ENCODE measurements around the gene BIRC7. TPM values are rescaled to one million over a fixed set of nuclear protein-coding genes. Genes with fewer than 3 reads are reported as not detected.

The BIRC7 gene
- polyA plus RNA-seq, 3 donors, result 0.21 TPM; not detected in 2

DNA sequence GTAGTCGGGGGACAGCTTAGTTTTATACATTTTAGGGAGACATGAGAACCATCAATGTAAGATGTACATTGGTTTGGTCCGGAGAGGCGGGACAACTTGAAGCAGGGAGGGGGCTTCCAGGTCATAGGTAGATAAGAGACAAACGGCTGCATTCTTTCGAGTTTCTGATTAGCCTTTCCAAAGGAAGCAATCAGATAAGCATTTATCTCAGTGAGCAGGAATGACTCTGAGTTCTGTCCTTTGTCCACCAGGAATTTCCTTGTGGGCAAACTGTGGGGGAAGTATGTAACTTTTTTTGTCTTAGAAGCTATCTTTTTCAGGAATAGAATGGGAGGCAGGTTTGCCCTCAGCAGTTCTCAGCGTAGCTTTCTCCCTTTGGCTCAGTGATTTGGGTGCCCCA lies 21.2 kb upstream of the BIRC7 start:
- Mint-ChIP-seq H3K4me3 (peak overlapping the region; percentile 91 to 93), H3K27ac (peak overlapping the region in 3 of 7 donors; percentile 20 to 94 (median 44)), H3K36me3 (peaks cover 38 to 49% of the 10 kb centered on the region in 2 donors), H3K27me3 (ENCODE audit: low read depth in 3 of 3) (peaks cover 0 to 2% (median 2%) of the 10 kb centered on the region in 3 donors), H3K9me3 (no peaks in the 10 kb centered on the region), H3K4me1 (peaks cover 24% of the 10 kb centered on the region)
- H4K20me1 ChIP-seq (ENCODE audit: insufficient read depth, low read length), result peaks cover 58% of the 10 kb centered on the region
- no peak overlapping the region for H3K9ac ChIP-seq (ENCODE audit: insufficient read depth, low read length, poor library complexity, severe bottlenecking)
- H3K4me1 ChIP-seq (ENCODE audit: control insufficient read depth in 1 of 2, insufficient read depth in 2 of 2, low read length in 2 of 2), result peaks cover 15 to 19% of the 10 kb centered on the region in 2 donors
- WGBS (ENCODE audit: insufficient coverage), result 81% methylated on average over 2 of the region's 6 CpGs
- TF ChIP-seq, protein P1, sequence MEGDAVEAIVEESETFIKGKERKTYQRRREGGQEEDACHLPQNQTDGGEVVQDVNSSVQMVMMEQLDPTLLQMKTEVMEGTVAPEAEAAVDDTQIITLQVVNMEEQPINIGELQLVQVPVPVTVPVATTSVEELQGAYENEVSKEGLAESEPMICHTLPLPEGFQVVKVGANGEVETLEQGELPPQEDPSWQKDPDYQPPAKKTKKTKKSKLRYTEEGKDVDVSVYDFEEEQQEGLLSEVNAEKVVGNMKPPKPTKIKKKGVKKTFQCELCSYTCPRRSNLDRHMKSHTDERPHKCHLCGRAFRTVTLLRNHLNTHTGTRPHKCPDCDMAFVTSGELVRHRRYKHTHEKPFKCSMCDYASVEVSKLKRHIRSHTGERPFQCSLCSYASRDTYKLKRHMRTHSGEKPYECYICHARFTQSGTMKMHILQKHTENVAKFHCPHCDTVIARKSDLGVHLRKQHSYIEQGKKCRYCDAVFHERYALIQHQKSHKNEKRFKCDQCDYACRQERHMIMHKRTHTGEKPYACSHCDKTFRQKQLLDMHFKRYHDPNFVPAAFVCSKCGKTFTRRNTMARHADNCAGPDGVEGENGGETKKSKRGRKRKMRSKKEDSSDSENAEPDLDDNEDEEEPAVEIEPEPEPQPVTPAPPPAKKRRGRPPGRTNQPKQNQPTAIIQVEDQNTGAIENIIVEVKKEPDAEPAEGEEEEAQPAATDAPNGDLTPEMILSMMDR (IDR thresholded peaks at IDR 0.05), result no peak
- H3K4me2 ChIP-seq (replicated peaks; ENCODE audit: extremely low read depth, low read length, poor library complexity, severe bottlenecking), result peak overlapping the region; percentile 92
- peaks cover 39 to 52% of the 10 kb centered on the region in 2 donors for H3K36me3 ChIP-seq (replicated peaks in 1 of 2; ENCODE audit: control insufficient read depth in 1 of 2, insufficient read depth in 2 of 2, low read length in 2 of 2)
- H3K4me3 ChIP-seq (replicated peaks in 1 of 3; ENCODE audit: low read depth in 2 of 3, low read length in 3 of 3), result peak overlapping the region in 1 of 3 experiments; percentile 85
- peak overlapping the region in 1 of 2 donors; percentile 86 for H3K27ac ChIP-seq (ENCODE audit: low read depth in 1 of 2, low read length in 2 of 2)
- H3K79me2 ChIP-seq (ENCODE audit: insufficient read depth, low read length), result peaks cover 62% of the 10 kb centered on the region
- no peak overlapping the region for H2AFZ ChIP-seq (ENCODE audit: insufficient read depth, low read depth, low read length, poor library complexity, severe bottlenecking)
- no peak for DNase-seq
- H3K27me3 ChIP-seq (ENCODE audit: control insufficient read depth in 2 of 2, insufficient read depth in 2 of 2, low read length in 2 of 2), result no peaks in the 10 kb centered on the region
- intact Hi-C loops (cut with micrococcal nuclease), result loop anchor here in 1 of 2 donors (10.0 kb wide), 1 partner anchor 280 kb away; the partner anchor contains the start of gene GID8
- no peaks in the 10 kb centered on the region for H3K9me3 ChIP-seq (replicated peaks in 1 of 2; ENCODE audit: control insufficient read depth in 1 of 2, insufficient read depth in 1 of 2, low read length in 2 of 2)

DNA sequence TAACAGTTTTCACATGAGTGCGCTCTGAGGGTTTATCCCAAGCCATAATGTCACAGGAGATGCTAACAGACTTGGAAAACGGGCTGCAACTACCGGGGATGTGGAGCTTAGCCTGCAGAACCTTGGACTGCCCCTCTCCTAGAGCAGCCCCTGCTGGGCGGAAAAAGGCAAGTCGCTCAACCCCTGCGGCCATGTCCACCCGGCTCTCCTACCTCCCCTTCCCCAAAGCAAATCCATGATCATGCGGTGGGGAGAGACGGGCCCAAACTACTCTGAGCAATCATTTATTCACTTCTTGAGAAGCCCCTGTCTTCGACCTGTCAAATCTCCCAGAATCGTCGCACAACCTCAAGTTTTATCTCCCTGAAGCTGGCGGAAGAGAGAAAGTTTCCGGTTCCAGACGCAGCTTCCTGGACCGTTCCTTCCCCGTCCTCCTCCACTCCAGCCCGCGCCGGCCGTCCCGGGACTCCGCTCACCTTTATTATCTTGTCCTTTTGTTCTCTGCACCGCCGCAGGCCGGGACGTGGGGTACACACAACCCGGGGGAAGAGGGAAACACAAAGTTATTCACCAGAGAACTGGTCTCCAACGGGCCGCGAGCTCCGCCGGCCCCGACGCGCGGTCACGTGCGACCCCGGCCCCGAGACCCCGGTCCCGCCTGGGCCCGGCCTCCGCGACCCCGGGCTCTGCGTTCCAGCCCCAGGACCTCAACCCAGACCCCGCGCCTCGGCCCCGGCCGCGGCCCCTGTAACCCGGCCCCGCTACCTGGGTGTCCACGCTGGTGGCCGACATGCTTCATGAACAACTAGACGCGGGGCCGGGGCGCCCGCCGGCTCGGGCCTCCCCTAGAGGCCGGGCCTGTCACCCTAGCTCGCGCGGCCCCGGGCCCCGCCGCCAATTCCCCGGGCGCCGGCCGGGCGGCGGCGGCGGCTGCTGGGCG lies 20.3 kb upstream of the BIRC7 start:
- TF ChIP-seq, protein P1 (IDR thresholded peaks at IDR 0.05), result no peak
- Histone ChIP-seq H3K79me2 (ENCODE audit: insufficient read depth, low read length) (peaks cover 54% of the 10 kb centered on the region), H4K20me1 (ENCODE audit: insufficient read depth, low read length) (peaks cover 49% of the 10 kb centered on the region), H3K36me3 (replicated peaks in 1 of 2; ENCODE audit: control insufficient read depth in 1 of 2, insufficient read depth in 2 of 2, low read length in 2 of 2) (peaks cover 30 to 43% of the 10 kb centered on the region in 2 donors), H3K4me2 (replicated peaks; ENCODE audit: extremely low read depth, low read length, poor library complexity, severe bottlenecking) (peak overlapping the region; percentile 92), H3K9ac (ENCODE audit: insufficient read depth, low read length, poor library complexity, severe bottlenecking) (peak overlapping the region; percentile 90), H3K4me1 (ENCODE audit: control insufficient read depth in 1 of 2, insufficient read depth in 2 of 2, low read length in 2 of 2) (peaks cover 15 to 19% of the 10 kb centered on the region in 2 donors), H3K4me3 (replicated peaks in 1 of 3; ENCODE audit: low read depth in 2 of 3, low read length in 3 of 3) (peak overlapping the region; percentile 69 to 89 (median 85)), H2AFZ (ENCODE audit: insufficient read depth, low read depth, low read length, poor library complexity, severe bottlenecking) (peak overlapping the region; percentile 83), H3K27me3 (ENCODE audit: control insufficient read depth in 2 of 2, insufficient read depth in 2 of 2, low read length in 2 of 2) (no peaks in the 10 kb centered on the region), H3K9me3 (replicated peaks in 1 of 2; ENCODE audit: control insufficient read depth in 1 of 2, insufficient read depth in 1 of 2, low read length in 2 of 2) (no peaks in the 10 kb centered on the region), H3K27ac (ENCODE audit: low read depth in 1 of 2, low read length in 2 of 2) (peak overlapping the region; percentile 62 to 86)
- DNase-seq, result peak in 1 of 3 donors; percentile 36
- peak overlapping the region; percentile 85 to 95 (median 91) for H3K27ac Mint-ChIP-seq
- peaks cover 3 to 6% (median 6%) of the 10 kb centered on the region in 3 donors for H3K27me3 Mint-ChIP-seq (ENCODE audit: low read depth in 3 of 3)
- H3K9me3 Mint-ChIP-seq, result no peaks in the 10 kb centered on the region
- H3K4me3 Mint-ChIP-seq, result peak overlapping the region; percentile 91 to 93
- WGBS (ENCODE audit: insufficient coverage), result 3% methylated on average over 80 of the region's 81 CpGs
- H3K4me1 Mint-ChIP-seq, result peaks cover 24% of the 10 kb centered on the region
- intact Hi-C loops (cut with micrococcal nuclease), result loop anchor here (2.0 to 10.0 kb wide), 2 partner anchors 281 to 287 kb away; partner anchors contain the start of gene GID8 (in 1 of the 2)
- peaks cover 32 to 40% of the 10 kb centered on the region in 2 donors for H3K36me3 Mint-ChIP-seq

All from CD14-positive monocyte (primary cell).